HL-60/S4 treated with phorbol 12-myristate 13-acetate at 8.2 ng/mL for 4 days and 3 days (cell line): ENCODE results near the gene MEIOSIN.
"Not testable (repeated sequence)": the region's sequence is repeated elsewhere in the genome, so short reads cannot be mapped to it uniquely, and the experiment has no call there.

Experiments
- in situ Hi-C: fragments of 300-500 bp; cut with MboI; formaldehyde crosslinking; loops from 2 replicates; pipeline ENCODE4 v1.15.0; 2022; ENCODE audit warnings: low sequenced_read_pairs

MEIOSIN gene

DNA sequence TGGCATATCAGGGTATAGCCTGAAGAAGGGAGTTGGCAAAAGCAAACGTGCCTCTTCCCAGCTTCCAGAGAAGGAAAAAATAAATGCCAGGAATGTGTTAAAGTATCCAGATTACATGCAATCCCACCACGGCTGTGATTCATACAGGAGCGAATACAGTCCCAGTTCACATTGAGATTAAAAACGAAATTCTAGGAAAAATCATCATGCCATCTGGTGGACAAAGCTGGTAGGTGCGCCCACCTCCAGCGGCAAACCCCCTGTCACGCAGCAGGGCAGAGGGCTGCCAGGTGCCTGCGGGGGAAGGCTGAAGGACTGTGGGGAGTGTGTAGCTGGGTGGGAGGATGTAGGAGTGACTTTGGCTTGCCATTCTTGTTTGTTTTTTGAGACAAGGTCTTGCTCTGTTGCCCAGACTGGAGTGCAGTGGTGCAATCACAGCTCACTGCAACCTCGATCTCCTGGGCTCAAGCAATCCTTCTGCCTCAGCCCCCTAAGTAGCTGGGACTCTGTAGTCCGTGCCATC lies 65.8 kb downstream of the MEIOSIN start:
- in situ Hi-C loops: no loop called here

DNA sequence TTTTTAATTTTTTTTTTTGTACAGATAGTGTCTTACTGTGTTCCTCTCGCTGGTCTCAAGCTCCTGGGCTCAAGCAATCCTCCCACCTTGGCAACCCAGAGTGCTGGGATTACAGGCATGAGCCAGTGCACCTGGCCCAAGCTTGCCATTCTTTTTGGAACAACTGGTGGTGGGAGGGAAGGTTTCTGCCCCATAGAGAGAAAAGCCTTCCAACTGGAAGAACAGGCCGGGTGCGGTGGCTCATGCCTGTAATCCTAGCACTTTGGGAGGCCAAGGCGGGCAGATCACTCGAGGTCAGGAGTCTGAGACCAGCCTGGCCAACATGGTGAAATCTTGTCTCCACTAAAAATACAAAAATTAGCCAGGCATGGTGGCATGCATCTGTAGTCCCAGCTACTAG lies 66.3 kb downstream of the MEIOSIN start:
- in situ Hi-C loops: not testable (repeated sequence)

DNA sequence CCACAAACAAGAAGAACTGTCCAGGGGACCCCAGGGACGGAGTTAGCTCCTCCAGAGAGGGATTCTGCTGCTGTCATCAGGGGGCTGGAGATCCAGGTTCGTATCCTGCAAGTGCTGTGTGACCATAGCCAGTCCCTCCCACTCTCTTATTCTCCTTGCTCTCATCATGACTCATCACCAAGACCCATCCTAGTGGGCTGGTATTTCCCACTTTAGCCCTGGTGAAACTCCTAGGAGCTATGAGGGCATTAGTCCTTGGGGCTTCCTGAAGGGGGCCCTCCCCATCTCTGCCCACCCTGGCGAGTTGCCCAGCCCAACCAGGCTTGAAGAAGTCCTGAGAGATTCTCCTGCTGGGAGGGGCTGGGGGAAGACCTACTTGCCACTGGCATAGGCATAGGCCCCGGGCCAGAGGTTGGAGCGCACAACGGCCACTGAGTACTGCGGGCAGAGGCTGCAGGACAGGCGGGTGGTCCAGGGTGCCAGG lies 66.9 kb downstream of the MEIOSIN start:
- in situ Hi-C loops: no loop called here

- in situ Hi-C loops: no loop called here
These were observed 68.5 kb downstream of the MEIOSIN start for GRCh38 chr19:45801603-45802175.

DNA sequence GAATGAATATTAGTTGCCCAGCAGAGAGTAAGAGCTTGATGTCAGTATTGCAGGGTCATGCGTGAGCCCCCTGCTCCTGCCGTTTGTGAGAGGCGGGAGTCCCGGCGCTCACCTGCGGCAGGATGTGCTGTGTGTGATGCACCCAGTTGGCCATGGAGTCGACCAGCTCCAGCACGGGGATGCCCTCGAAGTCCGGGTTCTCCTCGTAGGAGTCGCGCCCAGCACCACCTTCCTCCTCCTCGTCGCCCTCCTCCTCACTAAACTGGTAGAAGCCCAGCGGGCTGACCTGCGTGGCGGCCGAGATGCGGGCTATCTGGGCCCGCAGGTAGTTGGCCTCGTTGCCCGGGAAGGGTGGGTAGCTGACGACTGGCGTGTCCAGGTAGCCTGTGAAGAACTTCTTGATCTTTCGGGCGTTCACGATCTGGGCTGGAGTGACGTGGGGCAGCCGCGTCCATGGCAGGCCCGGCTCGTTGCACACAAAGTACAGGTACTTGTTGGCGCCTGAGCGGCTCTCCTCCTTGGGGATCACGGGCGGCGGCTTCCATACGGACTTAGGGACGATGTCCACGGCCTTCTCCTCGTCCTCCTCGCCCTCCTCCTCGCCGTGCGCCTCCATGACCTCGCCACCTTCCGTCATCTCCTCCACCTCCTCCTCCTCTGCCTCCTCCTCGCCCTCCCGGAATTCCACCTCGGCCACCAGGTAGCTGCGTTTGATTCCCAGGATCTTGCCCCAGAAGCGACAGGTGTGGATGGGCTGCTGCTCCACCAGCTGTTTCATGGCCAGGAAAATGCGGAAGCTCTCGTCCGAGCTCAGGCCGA lies 71.1 kb downstream of the MEIOSIN start:
- in situ Hi-C loops: no loop called here

DNA sequence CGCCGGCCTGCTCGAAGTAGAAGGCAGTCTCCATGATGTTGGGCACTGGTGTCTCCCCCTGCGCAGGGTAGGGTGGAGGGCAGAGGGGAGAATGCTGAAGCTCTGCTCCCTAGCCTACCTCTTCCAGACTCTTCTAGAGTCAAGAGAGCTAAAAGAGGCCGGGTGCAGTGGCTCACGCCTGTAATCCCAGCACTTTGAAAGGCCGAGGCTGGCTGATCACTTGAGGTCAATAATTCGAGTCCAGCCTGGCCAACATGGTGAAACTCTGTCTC lies 71.7 kb downstream of the MEIOSIN start:
- in situ Hi-C loops: no loop called here

DNA sequence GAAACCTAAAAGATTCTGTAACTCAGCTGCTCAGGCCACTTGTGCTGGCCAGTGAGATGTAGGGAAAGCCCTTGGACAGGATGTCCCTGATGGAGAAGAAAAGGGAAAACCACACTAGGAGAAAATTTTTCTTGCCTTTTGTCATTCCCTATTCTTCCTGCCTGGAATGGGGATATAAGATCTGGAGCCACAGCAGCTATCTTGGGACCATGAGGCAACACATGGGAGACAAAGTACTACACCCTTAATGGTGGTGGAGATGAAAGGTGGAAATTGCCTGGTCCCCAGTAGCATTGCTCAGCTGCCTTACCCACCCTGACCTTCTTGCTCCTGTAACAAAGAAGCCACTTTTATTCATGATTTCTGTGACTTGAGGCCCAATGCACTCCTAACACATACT lies 72.5 kb downstream of the MEIOSIN start:
- in situ Hi-C loops: no loop called here

- in situ Hi-C loops: no loop called here
These were observed 76.5 kb downstream of the MEIOSIN start for GRCh38 chr19:45809643-45810159.

DNA sequence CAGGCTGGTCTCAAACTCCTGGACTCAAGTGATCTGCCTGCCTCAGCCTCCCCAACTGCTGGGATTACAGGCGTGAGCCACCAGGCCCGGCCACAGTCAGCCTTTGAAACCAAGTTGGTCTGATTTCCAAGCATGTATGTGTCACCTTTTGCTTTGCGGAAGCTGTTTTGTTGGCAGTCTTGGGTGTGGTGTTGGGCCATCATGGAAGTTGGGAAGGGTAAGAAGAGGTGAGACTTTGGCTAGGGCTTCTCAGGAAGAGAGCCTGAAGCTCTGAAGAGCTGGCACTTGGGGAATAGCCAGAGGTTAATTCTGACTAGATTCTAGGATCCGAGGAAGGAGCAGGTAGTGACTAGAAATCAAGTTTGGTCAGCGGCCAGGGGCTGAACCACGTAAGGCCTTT lies 79.1 kb downstream of the MEIOSIN start:
- in situ Hi-C loops: no loop called here
